Cardiac septum (tissue), 1 donor: ENCODE data around the gene ZNF486. TPM values are rescaled to one million over a fixed set of nuclear protein-coding genes. Genes with fewer than 3 reads are reported as not detected.
"Not testable (repeated sequence)": the region's sequence is repeated elsewhere in the genome, so short reads cannot be mapped to it uniquely, and the experiment has no call there.

Source experiments
- DNase-seq: peaks from one replicate; pipeline ENCODE4 v3.0.0-alpha.2; 2020; ENCODE audit warnings: low spot score
- intact Hi-C: fragments of 100-400 bp; cut with DNase I; formaldehyde crosslinking; loops from one replicate; pipeline ENCODE4 v1.14.0; 2022
- long read RNA-seq: library from polyadenylated mRNA; unstranded; transcript quantifications from one replicate; pipeline ENCODE4 v2.0.0, GENCODE V29; 2021
- total RNA-seq: library from RNA; stranded (reverse); fragmentation: NEBNext Ultra II Directional; extraction: Animal tissue kit (Norgen Biotek cat#: 25700); gene quantifications from one replicate; pipeline ENCODE4 v1.2.1, GENCODE V29; 2021
- donor health status: DM: no; HTN: no; CAD: no.

The ZNF486 gene
- total RNA-seq: 1.2 TPM
- long read RNA-seq: 0 reads

DNA sequence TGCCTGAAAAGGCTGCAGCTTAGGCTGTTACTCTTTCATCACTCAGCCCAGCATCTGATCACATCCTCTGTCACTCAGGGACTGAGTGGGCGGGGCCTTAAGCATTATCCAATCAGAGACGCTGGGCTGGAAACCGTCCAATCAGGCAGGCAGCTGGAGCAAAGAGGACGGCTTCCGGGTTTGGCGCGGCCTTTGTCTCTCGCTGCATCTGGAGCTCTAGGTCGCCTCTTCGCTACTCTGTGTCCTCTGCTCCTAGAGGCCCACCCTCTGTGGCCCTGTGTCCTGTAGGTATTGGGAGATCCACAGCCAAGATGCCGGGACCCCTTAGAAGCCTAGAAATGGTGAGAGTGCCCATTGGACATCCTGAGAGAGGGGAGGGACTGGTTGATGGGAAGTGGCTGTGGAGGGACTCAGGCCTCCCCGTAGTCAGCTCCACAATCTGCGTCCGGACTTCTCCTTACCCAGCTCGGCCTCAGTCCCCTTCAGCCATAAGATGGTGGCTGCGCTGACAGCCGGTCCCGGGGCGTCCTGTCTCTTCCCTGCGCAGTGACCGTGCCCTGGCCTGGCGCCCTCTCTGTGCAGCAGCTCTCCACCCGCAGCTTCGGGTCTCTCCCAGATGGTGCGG is at the start of gene ZNF486:
Gene ZNF486 (plus strand): TSS at position 195 of the 625 bp plus-strand sequence. CDS start 117 bp downstream, at position 312.
- DNase-seq: peak; percentile 97
- intact Hi-C loops: no loop called here

DNA sequence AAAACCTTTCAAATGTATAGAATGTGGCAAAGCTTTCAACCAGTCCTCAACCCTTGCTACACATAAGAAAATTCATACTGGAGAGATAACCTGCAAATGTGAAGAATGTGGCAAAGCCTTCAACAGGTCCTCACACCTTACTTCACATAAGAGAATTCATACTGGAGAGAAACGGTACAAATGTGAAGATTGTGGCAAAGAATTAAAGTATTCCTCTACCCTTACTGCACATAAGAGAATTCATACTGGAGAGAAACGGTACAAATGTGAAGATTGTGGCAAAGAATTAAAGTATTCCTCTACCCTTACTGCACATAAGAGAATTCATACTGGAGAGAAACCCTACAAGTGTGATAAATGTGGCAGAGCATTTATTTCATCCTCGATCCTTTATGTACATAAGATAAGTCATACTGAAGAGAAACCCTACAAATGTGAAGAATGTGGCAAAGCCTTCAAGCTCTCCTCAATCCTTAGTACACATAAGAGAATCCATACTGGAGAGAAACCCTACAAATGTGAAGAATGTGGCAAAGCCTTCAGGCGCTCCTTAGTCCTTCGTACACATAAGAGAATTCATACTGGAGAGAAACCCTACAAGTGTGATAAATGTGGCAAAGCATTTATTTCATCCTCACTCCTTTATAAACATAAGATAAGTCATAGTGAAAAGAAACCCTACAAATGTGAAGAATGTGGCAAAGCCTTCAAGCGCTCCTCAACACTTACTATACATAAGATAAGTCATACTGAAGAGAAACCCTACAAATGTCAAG is 48.8 kb upstream of the ZNF486 start:
- intact Hi-C loops, DNase-seq: not testable (repeated sequence)

DNA sequence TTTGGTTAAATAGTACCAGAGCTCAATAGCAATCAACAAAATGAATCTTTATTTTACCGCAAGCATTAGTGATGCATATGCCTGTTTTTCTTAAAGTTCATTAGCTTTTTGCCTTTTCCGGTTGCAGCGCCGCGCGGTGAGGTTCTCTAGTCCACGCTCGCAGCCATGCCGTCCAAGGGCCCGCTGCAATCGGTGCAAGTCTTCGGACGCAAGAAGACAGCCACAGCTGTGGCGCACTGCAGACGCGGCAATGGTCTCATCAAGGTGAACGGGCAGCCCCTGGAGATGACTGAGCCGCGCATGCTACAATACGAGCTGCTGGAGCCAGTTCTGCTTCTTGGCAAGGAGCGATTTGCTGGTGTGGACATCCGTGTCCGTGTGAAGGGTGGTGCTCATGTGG is 42.1 kb upstream of the ZNF486 start:
- intact Hi-C loops: no loop called here
- DNase-seq: no peak

- not testable (repeated sequence) for DNase-seq
These were observed 34.1 kb upstream of the ZNF486 start for GRCh38 chr19:20132933-20133332.

DNA sequence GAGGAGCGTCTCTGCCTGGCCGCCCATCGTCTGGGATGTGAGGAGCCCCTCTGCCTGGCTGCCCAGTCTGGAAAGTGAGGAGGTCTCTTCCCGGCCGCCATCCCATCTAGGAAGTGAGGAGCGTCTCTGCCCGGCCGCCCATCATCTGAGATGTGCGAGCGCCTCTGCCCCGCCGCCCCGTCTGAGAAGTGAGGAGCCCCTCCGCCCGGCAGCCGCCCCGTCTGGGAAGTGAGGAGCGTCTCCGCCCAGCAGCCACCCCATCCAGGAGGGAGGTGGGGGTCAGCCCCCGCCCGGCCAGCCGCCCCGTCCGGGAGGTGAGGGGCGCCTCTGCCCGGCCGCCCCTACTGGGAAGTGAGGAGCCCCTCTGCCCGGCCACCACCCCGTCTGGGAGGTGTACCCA is 29.3 kb upstream of the ZNF486 start:
- intact Hi-C loops: not testable (repeated sequence)

More at GRCh38 chr19:20132933-20133332, 34.1 kb upstream of the ZNF486 start:
- intact Hi-C loops: not testable (repeated sequence)

DNA sequence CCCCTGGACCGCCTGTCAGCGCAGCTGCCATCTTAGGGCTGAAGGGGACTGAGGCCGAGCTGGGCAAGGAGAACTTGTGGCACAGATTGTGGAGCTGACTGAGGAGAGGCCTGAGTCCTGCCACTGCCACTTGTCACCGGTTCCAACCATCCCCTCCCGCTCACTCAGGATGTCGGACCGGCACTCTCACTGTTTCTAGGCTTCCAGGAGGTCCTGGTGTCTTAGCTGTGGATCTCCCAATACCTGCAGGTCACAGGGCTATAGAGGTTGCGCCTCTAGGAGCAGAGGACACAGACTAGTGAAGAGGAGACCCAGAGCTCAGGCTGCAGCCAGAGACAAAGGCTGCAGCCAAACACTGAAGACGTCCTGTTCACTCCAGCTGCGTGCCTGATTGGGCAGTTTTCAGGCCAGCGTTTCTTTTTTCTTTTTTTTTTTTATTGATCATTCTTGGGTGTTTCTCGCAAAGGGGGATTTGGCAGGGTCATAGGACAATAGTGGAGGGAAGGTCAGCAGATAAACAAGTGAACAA is 15.3 kb upstream of the ZNF486 start:
- no peak for DNase-seq
- intact Hi-C loops: no loop called here

More for the DNA sequence above, 29.3 kb upstream of the ZNF486 start:
- not testable (repeated sequence) for DNase-seq

DNA sequence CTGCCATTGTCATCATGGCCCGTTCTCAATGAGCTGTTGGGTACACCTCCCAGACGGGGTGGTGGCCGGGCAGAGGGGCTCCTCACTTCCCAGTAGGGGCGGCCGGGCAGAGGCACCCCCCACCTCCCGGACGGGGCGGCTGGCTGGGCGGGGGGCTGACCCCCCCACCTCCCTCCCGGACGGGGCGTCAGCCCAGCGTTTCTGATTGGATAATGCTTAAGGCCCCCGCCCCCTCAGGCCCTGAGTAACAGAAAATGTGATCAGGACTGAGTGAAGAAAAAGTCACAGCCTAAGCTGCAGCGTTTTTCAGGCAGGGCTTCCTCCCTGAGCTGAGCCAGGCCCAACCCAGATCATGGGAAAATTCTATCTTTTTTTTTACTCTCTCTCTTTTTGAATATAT is 14.5 kb upstream of the ZNF486 start:
- not testable (repeated sequence) for DNase-seq

GRCh38 chr19:20153281-20153680 is 13.7 kb upstream of the ZNF486 start:
- DNase-seq: no peak
- intact Hi-C loops: no loop called here

More for the DNA sequence above, 14.5 kb upstream of the ZNF486 start:
- intact Hi-C loops: not testable (repeated sequence)

DNA sequence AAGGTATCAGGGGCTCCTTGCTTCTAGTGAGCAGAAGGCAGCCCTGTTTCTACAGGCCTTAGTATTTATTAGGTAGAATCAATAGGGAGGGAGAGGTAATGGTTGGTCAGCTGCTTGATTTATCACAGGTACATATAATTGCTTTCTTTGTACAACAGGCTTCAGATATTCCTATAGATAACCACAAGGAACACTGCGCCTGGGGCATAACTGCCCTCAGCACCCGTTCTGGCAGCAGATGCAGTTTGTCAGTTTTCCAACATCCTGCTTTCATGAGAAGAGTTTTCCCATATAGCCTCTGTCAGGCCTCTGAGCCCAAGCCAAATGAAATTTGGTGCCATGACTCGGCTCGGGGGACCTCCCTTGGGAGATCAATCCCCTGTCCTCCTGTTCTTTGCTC is 12.4 kb upstream of the ZNF486 start:
- DNase-seq: no peak
- intact Hi-C loops: no loop called here

DNA sequence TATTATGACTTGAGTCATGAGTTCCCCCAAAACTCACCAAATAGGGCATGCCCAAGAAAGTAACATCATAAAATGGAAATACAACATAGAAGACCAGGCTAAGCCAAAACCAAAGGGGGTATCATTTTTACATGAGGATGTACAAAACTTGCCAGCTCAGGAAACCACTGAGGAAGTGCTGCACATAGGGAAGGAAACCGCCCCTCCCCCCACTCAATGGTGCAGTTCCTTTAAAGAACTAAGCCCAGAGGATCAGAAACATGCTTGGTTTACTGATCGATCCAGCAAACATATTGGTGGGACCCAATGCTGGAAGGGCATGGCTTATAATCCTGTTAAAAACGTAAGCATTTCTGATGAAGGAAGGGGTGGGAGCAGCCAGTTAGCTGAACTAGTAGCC is 4.2 kb upstream of the ZNF486 start:
- peak; percentile 80 for DNase-seq
- intact Hi-C loops: no loop called here

DNA sequence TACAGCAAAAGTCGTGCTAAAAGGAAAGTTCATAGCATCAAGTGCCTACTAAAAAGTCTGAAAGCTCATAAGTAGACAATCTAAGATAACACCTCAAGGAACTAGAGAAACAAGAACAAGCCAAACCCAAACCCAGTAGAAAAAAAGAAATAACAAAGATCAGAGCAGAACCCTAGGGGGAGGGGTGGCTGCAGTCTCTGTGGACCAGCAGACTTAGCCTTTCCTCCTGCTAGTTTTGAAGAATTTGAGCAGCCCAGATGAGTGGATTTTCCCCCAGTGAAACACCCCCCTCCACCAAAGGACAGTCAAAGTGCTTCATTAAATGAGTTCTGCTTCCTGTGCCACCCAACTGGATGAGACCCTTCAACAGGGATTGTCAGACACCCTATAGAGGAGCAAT is 2.6 kb upstream of the ZNF486 start:
- intact Hi-C loops: no loop called here
- no peak for DNase-seq

GRCh38 chr19:20165971-20166592 is 932 bp upstream of the ZNF486 start:
- intact Hi-C loops: no loop called here
- DNase-seq: no peak

GRCh38 chr19:20167651-20168122 is 673 bp downstream of the ZNF486 start:
- no peak for DNase-seq
- intact Hi-C loops: no loop called here

DNA sequence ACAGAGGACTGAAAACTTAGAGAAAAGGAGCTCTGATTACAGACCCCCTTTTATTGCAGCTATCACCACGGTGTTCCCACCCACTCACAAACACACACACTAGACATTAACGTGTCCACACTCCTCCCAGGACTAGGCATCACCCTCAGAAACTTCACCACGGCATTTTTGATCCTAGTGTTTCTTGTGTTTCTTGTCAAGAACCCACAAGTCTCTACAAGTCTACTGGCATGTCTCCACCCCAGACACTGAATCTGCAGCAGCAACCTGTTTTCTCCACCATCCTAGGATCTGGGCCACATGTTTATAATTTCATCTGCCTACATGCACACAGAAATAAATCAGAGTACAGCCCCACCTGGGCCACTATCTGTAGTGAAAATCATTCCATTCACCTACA is 4.3 kb downstream of the ZNF486 start:
- no peak for DNase-seq
- intact Hi-C loops: no loop called here

DNA sequence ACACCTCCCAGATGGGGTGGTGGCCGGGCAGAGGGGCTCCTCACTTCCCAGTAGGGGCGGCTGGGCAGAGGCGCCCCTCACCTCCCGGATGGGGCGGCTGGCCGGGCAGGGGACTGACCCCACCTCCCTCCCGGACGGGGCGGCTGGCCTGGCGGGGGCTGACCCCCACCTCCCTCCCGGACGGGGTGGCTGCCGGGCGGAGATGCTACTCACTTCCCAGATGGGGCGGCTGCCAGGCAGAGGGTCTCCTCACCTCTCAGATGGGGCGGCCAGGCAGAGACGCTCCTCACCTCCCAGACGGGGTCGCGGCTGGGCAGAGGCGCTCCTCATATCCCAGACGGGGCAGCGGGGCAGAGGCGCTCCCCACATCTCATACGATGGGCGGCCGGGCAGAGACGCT is 8.8 kb downstream of the ZNF486 start:
- intact Hi-C loops, DNase-seq: not testable (repeated sequence)

- intact Hi-C loops, DNase-seq: not testable (repeated sequence)
These were observed 12.9 kb downstream of the ZNF486 start for GRCh38 chr19:20179956-20180355.

GRCh38 chr19:20182222-20182785 is 15.3 kb downstream of the ZNF486 start:
- intact Hi-C loops: no loop called here
- no peak for DNase-seq

DNA sequence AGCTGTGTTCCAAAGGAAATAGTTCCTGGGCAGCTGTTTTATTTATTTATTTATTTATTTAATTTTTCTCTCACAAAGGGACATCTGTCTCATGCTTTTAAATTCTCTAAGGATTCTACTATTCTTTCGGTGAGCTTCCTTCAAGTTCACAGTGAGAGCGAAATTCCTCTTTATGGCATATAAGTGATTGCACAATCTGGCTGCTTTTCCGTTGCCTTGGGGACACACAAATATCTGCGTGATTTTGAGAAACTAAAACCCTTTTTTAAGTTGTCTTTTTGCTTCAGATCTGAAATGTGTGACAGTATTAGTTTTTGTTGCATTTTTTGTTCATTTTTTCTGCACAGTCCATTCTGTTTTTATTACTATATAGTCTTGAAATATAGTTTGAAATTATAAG is 19.2 kb downstream of the ZNF486 start:
- intact Hi-C loops: no loop called here
- no peak for DNase-seq

GRCh38 chr19:20197747-20198146 is 30.7 kb downstream of the ZNF486 start:
- DNase-seq: no peak
- intact Hi-C loops: no loop called here

DNA sequence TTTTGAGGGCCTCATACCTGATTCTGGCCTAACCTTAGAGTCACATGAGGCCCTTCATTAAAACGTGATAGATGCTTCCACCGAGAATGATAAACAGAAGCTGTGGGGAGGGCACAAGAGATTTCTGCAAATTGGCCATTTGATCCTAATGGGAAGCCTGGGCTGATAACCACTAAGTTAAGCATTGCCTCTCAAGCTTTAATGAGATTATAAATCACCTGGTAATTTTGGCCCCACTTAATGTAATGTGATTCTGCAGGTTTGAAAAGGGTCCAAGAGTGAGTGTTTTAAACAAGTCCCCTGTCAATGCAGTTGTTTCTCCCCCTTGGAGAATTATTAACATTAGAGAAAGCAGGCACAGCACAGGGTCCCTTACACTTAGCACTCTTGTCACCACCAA is 42.0 kb downstream of the ZNF486 start:
- DNase-seq: no peak
- intact Hi-C loops: no loop called here
